Neural cell (in vitro differentiated cells): ENCODE data around the gene GBA2. TPM values are rescaled to one million over a fixed set of nuclear protein-coding genes. Genes with fewer than 3 reads are reported as not detected.

Source experiments
- H2AFZ ChIP-seq: fragments of 200-600, 300-800 bp; sonication (generic), shearing (Covaris generic); 2 replicates; pipeline ENCODE4 v1.6.0; 2014; ENCODE audit warnings: low read depth, mild to moderate bottlenecking, antibody characterized with exemption, low read length, moderate library complexity
- H3F3A ChIP-seq: fragments of 200-600 bp; shearing (Covaris generic); 2 replicates; pipeline ENCODE4 v1.6.1; 2016; ENCODE audit warnings: mild to moderate bottlenecking, moderate library complexity, mixed read lengths, antibody characterized with exemption, low read length; ENCODE audit not compliant: insufficient read depth, poor library complexity, severe bottlenecking
- H3K27ac ChIP-seq: fragments of 200-600, 300-800 bp; sonication (generic), shearing (Covaris generic); 2 replicates; pipeline ENCODE4 v1.5.1; 2014; ENCODE audit warnings: mild to moderate bottlenecking, low read length, moderate library complexity
- H3K27me3 ChIP-seq: fragments of 300-800, 200-600 bp; sonication (generic), shearing (Covaris generic); 2 replicates; pipeline ENCODE4 v1.6.0; 2014; ENCODE audit warnings: mild to moderate bottlenecking, low read depth, low read length, moderate library complexity; ENCODE audit not compliant: insufficient read depth
- H3K36me3 ChIP-seq: fragments of 300-800, 200-600 bp; sonication (generic), shearing (Covaris generic); 2 replicates; pipeline ENCODE4 v1.5.1; 2014; ENCODE audit warnings: mild to moderate bottlenecking, antibody characterized with exemption, low read length, moderate library complexity; ENCODE audit not compliant: insufficient read depth
- H3K4me2 ChIP-seq: fragments of 300-800, 200-600 bp; sonication (generic), shearing (Covaris generic); 2 replicates; pipeline ENCODE4 v1.6.0; 2014; ENCODE audit warnings: mild to moderate bottlenecking, low read length
- H3K4me3 ChIP-seq: fragments of 300-800, 200-600 bp; sonication (generic), shearing (Covaris generic); 2 replicates; pipeline ENCODE4 v1.5.1; 2014; ENCODE audit warnings: mild to moderate bottlenecking, low read length, moderate library complexity
- H3K79me2 ChIP-seq: fragments of 200-600 bp; shearing (Covaris generic); replicated peaks from 2 replicates; pipeline ENCODE4 v1.6.0; 2014; ENCODE audit warnings: mild to moderate bottlenecking, low read length, moderate library complexity; ENCODE audit not compliant: insufficient read depth
- H3K9ac ChIP-seq: fragments of 300-800, 200-600 bp; sonication (generic), shearing (Covaris generic); 2 replicates; pipeline ENCODE4 v1.6.1; 2016; ENCODE audit warnings: mild to moderate bottlenecking, low read length, mixed read lengths
- H3K9me2 ChIP-seq: fragments of 200-600 bp; shearing (Covaris generic); 2 replicates; pipeline ENCODE4 v1.6.1; 2016; ENCODE audit warnings: mild to moderate bottlenecking, low read length, mixed read lengths; ENCODE audit not compliant: insufficient read depth
- H3K9me3 ChIP-seq: fragments of 200-600, 300-800 bp; sonication (generic), shearing (Covaris generic); 2 replicates; pipeline ENCODE4 v1.6.1; 2016; ENCODE audit warnings: mild to moderate bottlenecking, mixed run types, low read length, moderate library complexity, mixed read lengths
- H4K20me1 ChIP-seq: fragments of 200-600 bp; shearing (Covaris generic); 2 replicates; pipeline ENCODE4 v1.6.1; 2016; ENCODE audit warnings: mild to moderate bottlenecking, mixed run types; ENCODE audit not compliant: insufficient read depth
- EP300 ChIP-seq: fragments of 450-650 bp; conservative IDR thresholded peaks from 2 replicates; pipeline ENCODE4 v1.6.1; 2014; ENCODE audit warnings: antibody characterized with exemption, mild to moderate bottlenecking, moderate library complexity; ENCODE audit not compliant: poor library complexity, severe bottlenecking
- EZH2 ChIP-seq: fragments of 200-600, 300-800 bp; shearing (Covaris generic), sonication (generic); IDR thresholded peaks from 2 replicates; pipeline ENCODE4 v1.6.1; 2014; ENCODE audit warnings: antibody characterized with exemption, low read length, borderline replicate concordance, mild to moderate bottlenecking; ENCODE audit not compliant: insufficient read depth, poor library complexity, severe bottlenecking
- MXI1 ChIP-seq: fragments of 450-650 bp; conservative IDR thresholded peaks from 2 replicates; pipeline ENCODE4 v1.6.1; 2014; ENCODE audit warnings: antibody characterized with exemption, mild to moderate bottlenecking; ENCODE audit not compliant: poor library complexity, severe bottlenecking
- POLR2AphosphoS5 ChIP-seq: IDR thresholded peaks from 2 replicates; pipeline ENCODE4 v1.6.1; 2012
- RAD21 ChIP-seq: fragments of 450-650 bp; conservative IDR thresholded peaks from 2 replicates; pipeline ENCODE4 v1.6.1; 2014; ENCODE audit warnings: antibody characterized with exemption, mild to moderate bottlenecking, moderate library complexity
- SMC3 ChIP-seq: fragments of 450-650 bp; conservative IDR thresholded peaks from 2 replicates; pipeline ENCODE4 v1.6.1; 2014; ENCODE audit warnings: antibody characterized with exemption, mild to moderate bottlenecking, moderate library complexity; ENCODE audit not compliant: poor library complexity
- TAF1 ChIP-seq: IDR thresholded peaks from 2 replicates; pipeline ENCODE4 v1.6.1; 2012; ENCODE audit warnings: low read depth
- polyA plus RNA-seq: library from polyadenylated mRNA; depleted of rRNA; stranded (reverse); fragments of >200 nt; gene quantifications from 2 replicates; pipeline ENCODE4 v1.2.3, GENCODE V29; 2014
- TF ChIP-seq, protein P1 (sequence below): IDR thresholded peaks from 2 replicates; pipeline ENCODE4 v1.6.1; 2012; ENCODE audit warnings: borderline replicate concordance
- TF ChIP-seq, protein P2 (sequence below): fragments of 450-650 bp; IDR thresholded peaks from 2 replicates; pipeline ENCODE4 v1.5.1; 2014; ENCODE audit warnings: antibody characterized with exemption, mild to moderate bottlenecking, moderate library complexity; ENCODE audit not compliant: poor library complexity, severe bottlenecking

GBA2 gene
- polyA plus RNA-seq, 1 donor from 2014 or later = 113 TPM

DNA sequence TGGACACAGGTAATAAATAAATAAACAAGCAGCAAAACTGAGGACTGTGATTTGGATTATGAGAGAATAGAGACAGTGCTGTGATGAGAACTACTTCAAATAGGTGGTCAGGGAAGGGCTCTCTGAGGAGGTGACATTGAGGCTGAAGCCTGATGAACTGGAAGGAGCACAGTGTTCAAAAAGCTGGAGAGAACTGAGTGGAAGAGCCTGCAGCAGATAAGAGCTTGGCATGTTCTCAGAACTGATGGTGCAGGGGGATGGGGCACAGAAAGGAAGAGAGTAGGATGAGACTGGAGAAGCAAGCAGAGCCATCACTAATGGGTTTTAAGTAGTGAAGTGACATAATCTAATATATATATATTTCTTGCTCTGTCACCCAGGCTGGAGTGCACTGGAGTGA is 48.1 kb downstream of the GBA2 start:
- H4K20me1 ChIP-seq = no peaks in the 10 kb centered on the region
- TF ChIP-seq EZH2 = no peak

DNA sequence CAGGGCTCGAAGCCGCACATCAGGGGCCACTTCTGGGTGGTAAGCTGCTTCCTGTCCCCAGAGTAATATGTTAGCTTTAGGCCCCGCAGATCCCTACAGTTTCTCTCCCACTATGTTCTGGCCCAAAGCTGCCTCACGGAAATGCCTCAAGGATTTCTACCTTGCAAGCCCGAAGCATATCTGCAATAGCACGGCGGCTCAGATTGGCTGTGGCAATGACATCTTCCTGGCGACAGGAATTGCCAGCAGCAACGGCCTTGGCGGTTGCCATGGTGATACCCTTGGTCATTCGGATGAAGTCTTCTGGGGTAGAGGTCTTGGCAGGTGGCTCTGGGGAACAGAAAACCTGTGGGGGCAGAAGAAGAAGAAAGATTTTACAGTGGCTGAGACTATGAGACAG is 49.0 kb downstream of the GBA2 start:
- TF ChIP-seq EP300 = no peak
- no peak for TF ChIP-seq RAD21
- TF ChIP-seq SMC3 = no peak
- TF ChIP-seq TAF1 = no peak
- TF ChIP-seq, protein P1, sequence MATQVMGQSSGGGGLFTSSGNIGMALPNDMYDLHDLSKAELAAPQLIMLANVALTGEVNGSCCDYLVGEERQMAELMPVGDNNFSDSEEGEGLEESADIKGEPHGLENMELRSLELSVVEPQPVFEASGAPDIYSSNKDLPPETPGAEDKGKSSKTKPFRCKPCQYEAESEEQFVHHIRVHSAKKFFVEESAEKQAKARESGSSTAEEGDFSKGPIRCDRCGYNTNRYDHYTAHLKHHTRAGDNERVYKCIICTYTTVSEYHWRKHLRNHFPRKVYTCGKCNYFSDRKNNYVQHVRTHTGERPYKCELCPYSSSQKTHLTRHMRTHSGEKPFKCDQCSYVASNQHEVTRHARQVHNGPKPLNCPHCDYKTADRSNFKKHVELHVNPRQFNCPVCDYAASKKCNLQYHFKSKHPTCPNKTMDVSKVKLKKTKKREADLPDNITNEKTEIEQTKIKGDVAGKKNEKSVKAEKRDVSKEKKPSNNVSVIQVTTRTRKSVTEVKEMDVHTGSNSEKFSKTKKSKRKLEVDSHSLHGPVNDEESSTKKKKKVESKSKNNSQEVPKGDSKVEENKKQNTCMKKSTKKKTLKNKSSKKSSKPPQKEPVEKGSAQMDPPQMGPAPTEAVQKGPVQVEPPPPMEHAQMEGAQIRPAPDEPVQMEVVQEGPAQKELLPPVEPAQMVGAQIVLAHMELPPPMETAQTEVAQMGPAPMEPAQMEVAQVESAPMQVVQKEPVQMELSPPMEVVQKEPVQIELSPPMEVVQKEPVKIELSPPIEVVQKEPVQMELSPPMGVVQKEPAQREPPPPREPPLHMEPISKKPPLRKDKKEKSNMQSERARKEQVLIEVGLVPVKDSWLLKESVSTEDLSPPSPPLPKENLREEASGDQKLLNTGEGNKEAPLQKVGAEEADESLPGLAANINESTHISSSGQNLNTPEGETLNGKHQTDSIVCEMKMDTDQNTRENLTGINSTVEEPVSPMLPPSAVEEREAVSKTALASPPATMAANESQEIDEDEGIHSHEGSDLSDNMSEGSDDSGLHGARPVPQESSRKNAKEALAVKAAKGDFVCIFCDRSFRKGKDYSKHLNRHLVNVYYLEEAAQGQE = no peak
- TF ChIP-seq, protein P2, sequence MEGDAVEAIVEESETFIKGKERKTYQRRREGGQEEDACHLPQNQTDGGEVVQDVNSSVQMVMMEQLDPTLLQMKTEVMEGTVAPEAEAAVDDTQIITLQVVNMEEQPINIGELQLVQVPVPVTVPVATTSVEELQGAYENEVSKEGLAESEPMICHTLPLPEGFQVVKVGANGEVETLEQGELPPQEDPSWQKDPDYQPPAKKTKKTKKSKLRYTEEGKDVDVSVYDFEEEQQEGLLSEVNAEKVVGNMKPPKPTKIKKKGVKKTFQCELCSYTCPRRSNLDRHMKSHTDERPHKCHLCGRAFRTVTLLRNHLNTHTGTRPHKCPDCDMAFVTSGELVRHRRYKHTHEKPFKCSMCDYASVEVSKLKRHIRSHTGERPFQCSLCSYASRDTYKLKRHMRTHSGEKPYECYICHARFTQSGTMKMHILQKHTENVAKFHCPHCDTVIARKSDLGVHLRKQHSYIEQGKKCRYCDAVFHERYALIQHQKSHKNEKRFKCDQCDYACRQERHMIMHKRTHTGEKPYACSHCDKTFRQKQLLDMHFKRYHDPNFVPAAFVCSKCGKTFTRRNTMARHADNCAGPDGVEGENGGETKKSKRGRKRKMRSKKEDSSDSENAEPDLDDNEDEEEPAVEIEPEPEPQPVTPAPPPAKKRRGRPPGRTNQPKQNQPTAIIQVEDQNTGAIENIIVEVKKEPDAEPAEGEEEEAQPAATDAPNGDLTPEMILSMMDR = no peak
- no peak for TF ChIP-seq EZH2
- no peak for TF ChIP-seq POLR2AphosphoS5
- TF ChIP-seq MXI1 = no peak
- H3F3A ChIP-seq = no peaks in the 10 kb centered on the region
- no peaks in the 10 kb centered on the region for H3K79me2 ChIP-seq
- H3K9ac ChIP-seq = no peak overlapping the region
- no peaks in the 10 kb centered on the region for H3K9me3 ChIP-seq
- H3K9me2 ChIP-seq = no peaks in the 10 kb centered on the region
- no peak overlapping the region for H2AFZ ChIP-seq
- H3K4me3 ChIP-seq = no peak overlapping the region
- no peaks in the 10 kb centered on the region for H4K20me1 ChIP-seq
- H3K27me3 ChIP-seq = no peaks in the 10 kb centered on the region
- no peak overlapping the region for H3K27ac ChIP-seq
- H3K4me2 ChIP-seq = no peak overlapping the region
- no peaks in the 10 kb centered on the region for H3K36me3 ChIP-seq

More for the DNA sequence above, 48.1 kb downstream of the GBA2 start:
- no peak overlapping the region for H2AFZ ChIP-seq
- H3K27me3 ChIP-seq = no peaks in the 10 kb centered on the region
- no peaks in the 10 kb centered on the region for H3K9me3 ChIP-seq
- H3K4me2 ChIP-seq = no peak overlapping the region
- no peaks in the 10 kb centered on the region for H3K9me2 ChIP-seq
- H3K79me2 ChIP-seq = no peaks in the 10 kb centered on the region
- no peaks in the 10 kb centered on the region for H3F3A ChIP-seq
- H3K36me3 ChIP-seq = no peaks in the 10 kb centered on the region
- H3K4me3 ChIP-seq = no peak overlapping the region
- no peak overlapping the region for H3K9ac ChIP-seq
- no peak overlapping the region for H3K27ac ChIP-seq

DNA sequence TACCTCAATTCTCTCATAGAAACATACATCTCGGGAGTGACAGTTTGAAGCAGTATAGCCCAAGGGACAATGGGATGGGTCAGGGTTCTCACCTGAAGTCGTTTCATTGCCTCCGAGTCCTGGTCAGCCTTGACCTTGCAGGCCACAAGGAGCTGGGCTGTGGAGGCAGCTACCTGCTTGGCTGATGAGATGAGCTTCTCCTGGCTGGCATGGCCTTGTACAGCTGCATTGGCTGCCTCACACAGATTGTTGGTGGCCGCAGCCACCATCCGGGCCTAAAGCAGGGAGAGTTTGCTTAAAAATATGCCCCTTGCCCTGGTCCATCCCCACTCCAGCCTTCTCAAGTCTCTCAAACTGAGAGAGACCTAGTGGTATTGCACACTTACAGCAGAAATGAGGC is 50.8 kb downstream of the GBA2 start:
- Histone ChIP-seq H3K9ac (no peak overlapping the region), H2AFZ (no peak overlapping the region), H3F3A (no peaks in the 10 kb centered on the region), H3K27ac (no peak overlapping the region), H3K4me3 (no peak overlapping the region), H3K9me2 (no peaks in the 10 kb centered on the region), H3K36me3 (no peaks in the 10 kb centered on the region), H4K20me1 (no peaks in the 10 kb centered on the region), H3K27me3 (no peaks in the 10 kb centered on the region), H3K4me2 (no peak overlapping the region), H3K9me3 (no peaks in the 10 kb centered on the region), H3K79me2 (no peaks in the 10 kb centered on the region)
- no peak for TF ChIP-seq RAD21
- TF ChIP-seq POLR2AphosphoS5 = no peak
- TF ChIP-seq EP300 = no peak
